GM18909 (cell line): Measurements from ENCODE around the gene MR1.

ENCODE experiments used
- ATAC-seq: cut with Tn5 transposase; IDR thresholded peaks from one replicate; pipeline ENCODE4 v1.9.1; 2021; ENCODE audit warnings: mild to moderate bottlenecking; ENCODE audit not compliant: unreplicated experiment, poor library complexity

The MR1 gene

DNA sequence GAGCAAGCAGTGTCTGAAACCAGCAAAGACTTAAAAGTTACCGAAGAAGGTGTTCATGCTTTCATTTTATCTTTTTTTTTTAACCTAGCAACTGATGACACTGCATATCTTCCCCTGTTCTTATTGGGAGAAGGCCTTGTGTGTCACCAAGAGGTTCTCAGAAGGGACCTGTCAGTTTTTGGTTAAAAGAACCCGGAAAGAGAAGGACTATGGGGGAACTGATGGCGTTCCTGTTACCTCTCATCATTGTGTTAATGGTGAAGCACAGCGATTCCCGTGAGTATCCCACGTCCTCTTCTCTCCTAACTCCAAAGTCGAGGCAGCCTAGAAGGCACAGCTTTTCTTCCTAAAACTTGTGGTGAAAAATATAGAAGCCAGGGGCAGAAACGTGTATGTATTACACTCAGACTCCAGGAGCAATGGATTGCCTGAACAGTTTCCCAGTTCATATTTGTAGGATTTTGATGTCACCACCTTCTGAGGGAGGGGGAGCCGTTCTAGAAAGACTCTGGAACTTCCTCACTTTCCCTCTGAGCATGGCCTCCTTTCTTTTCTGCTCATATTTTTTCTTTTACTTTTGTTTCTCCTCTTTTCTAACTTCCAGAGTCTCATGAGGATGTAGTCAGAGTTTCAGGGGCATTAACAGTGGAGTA is at the start of gene MR1:
Gene MR1, plus strand, starts transcription at position 185 of the 653 bp plus-strand sequence. Its CDS starts 25 bp downstream, at position 210.
- ATAC-seq = peak; percentile 97

DNA sequence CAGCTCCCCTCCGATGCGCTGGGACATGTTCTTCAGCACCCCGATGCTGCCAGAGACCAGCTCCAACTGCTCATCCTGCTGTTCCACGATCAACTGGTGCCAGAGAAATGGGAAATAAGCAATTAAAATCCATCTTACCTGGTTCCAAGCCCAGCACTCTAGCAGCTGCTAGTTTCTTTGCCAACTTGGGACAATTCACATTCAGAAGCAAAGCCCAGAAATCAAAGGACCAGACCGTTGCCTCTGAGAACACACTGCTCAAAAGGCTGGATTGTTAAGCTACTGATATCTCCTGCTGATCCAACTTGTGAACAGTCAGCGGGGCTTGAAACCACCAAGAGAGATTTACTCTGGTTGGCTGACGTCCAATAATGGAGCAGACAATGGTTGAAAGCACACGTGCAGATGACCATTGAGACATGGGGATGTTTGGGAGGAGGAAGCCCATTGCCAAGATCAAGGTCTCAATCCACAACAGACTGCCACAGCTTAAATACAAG is 45.5 kb upstream of the MR1 start:
- no peak for ATAC-seq

DNA sequence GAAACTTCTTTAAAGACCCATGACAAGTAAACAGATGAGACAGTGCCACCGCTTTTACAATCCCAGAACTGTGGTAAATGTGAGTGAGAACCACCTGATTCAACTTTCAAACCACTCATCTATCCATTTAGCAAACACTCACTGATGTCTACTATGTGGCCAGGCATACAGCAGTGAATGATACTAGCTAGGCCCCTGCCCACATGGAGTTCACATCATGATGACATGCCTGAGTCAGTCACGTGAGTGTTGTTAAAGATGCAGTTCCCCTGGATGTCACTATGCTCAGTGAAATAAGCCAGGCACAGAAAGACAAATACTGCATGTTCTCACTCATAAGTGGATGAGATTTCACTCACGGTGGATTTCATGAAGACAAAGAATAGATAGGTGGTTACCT is 39.5 kb upstream of the MR1 start:
- ATAC-seq = no peak

DNA sequence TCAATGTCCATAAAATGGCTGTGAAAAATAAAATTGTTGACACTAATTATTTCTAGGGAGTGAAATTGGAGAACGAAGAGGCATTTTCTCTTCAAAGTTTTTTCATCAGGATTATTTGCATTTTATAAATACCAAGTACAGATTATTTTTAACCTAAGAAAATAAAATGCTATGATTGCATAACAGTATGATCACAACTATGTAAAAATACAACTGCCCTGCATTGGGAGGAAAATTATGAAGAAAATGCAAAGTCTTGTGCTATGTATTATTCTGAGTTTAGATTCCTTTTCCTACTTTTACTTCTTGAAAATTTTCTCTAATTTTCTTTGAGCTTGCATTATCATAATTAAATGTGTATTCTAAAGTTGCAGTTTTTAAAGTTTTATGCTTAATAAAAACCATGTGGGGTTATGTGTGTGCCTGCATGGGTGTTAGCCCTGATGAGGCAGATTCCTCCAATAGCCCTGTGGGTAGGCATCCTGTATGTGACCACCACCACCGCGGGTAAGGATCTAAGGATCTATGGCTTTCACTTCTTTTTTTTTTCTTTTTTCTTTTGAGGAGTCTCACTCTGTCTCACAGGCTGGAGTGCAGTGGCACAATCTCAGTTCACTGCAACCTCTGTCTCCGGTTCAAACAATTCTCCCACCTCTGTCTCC is 35.8 kb upstream of the MR1 start:
- ATAC-seq = no peak

DNA sequence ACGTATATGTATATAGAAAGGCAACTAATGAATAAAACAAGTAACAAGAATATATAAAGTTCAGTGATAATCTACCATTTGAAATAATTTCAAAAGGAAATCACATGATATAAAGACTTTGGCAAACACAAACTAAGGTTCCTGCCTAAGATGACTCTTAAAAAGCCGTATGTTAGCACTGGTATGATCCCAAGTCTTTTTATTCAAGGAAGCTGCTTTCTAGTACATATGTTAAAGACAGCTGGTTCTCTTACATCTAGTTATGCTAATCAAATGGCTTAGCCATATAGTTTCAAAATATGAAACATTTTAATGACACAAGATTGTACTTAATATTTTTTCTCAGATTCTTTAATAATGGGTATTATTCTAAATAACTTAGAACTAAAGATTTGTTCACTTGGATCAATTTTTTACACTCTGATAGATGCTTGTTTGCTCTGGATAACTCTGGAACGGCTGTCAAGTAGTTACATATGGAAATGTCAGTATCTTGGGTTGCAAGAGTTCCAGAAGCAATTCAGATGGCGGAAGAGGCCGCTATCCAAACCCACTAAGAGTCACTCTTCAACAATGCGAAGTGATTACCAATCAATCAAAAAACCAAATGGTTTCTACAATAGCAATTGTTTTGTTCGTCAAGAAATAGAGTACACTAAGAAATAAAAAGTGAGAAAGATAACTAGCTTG is 32.5 kb upstream of the MR1 start:
- ATAC-seq = no peak

DNA sequence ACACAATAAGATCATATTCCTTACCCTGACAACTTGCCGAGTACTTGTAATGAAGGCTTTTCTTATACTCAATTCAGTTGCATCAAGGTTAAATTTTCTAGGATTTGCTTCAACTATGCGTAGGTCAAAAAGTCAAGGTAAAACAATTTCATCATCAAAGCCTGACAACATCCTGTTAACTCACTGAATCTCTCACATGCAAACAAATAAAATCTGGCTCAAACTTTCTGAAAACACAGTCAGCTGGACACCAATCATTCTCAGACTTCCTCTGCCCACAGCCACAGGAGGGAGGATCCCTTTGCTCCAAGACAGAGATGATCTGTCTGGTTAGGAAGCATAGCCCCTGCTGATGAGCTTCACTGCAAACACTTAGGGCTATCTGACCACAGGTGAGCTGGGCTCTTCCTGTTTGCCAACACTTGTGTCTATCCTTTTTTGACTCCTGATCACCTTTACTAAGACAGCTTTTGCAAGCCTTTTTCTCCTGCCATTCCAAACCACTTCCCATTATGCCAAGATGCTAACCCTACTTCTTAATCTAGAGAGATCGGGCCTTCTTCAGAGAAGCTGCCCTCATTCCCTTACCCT is 31.1 kb upstream of the MR1 start:
- ATAC-seq = no peak

DNA sequence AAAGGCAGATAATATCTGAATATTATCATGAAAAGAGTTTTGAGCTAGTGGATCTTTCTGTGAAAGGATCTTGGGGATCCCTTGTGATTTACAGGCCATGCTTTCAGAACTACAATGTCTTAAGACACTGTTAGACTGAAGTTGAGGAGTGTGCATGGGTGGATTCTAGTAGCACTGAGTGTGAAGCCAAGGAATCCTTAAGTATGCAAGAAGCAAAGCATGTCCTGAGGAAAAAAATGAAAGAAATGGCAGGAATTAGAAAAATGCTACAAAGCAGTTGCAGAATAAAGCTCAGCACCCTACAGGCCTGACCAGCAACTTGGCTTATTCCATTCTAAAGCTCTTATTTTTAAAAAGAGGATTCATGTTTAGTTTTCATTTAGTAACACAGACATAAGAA is 23.0 kb upstream of the MR1 start:
- ATAC-seq = no peak

DNA sequence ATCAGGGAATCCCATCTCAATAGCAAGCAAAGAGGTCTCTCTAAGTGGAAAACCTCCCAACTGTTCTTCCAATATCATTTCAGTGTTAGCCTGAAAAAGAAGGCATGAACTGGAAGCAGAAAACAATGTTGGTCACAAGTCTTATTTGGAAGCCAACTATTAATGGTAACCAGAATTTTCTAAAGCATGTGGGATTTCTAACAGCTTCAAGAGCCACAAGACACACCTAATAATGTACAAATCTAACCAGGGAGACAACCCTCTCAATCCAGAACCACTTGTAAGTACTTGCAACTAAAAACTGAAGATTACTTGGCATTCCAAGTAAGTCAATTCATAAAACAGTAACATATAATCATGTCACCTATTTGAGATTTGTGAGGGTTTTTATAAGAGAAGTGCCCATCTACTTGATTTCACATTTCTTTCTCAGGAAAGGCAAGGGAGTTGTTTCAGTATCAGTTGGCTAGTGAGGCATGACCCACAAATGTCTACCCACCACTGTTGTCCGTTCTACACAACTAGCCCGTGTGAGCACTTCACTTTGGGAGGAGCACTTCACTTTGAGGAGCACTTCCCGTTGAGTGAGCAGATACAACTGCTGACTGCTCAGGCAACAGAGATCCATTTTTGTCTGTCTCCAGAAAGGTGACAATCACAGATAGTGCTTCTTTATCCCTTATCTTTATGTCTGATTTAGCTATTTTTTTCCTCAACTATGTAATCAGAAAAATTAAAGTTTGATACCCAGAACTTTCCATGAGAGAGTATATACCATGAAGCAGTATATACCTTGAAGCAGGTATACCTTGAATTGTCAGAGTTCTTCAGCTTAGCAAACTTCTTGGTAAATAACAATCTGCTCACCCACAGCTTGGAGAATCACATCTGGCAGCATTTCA is 22.2 kb upstream of the MR1 start:
- no peak for ATAC-seq

DNA sequence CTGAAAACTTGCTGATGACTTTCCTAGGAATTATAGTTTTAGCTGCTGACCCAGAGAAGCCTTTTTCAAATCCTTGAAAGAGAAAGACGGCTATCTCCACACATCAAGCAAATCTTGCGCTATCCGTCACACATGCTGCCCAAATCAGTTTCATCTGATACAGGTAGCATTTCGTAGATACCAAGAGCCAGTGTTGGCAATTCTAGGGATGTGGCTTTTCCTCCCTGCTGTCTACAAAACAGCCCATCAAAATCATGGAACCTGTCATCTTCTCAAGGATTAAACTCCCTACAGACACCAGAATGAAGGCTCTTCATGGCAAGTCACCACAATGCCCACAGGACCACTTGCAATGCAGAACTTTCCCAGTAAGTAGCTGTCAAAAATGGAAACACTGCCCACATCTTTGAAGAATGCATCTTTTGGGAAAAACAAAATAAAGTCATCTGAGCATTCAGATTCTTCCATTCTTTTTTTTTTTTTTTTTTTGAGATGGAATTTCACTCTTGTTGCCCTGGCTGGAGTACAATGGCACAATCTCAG is 21.5 kb upstream of the MR1 start:
- no peak for ATAC-seq

DNA sequence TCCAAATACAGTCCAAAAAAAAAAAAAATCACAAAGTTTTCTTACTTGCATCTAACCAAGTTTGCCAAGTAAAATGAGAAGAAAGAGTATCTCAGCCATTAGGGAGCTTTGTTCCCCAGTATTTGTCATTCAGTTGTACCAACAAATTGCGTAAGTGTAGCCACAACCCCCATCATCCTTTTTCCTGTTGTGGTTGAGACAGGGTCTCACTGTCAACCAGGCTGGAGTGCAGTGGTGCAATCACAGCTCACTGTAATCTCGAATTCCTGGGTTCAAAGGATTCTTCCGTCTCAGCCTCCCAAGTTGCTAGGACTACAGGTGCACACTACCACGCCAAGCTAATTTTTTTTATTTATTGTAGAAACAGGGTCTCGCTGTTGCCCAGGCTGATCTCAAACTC is 20.6 kb upstream of the MR1 start:
- ATAC-seq = no peak

DNA sequence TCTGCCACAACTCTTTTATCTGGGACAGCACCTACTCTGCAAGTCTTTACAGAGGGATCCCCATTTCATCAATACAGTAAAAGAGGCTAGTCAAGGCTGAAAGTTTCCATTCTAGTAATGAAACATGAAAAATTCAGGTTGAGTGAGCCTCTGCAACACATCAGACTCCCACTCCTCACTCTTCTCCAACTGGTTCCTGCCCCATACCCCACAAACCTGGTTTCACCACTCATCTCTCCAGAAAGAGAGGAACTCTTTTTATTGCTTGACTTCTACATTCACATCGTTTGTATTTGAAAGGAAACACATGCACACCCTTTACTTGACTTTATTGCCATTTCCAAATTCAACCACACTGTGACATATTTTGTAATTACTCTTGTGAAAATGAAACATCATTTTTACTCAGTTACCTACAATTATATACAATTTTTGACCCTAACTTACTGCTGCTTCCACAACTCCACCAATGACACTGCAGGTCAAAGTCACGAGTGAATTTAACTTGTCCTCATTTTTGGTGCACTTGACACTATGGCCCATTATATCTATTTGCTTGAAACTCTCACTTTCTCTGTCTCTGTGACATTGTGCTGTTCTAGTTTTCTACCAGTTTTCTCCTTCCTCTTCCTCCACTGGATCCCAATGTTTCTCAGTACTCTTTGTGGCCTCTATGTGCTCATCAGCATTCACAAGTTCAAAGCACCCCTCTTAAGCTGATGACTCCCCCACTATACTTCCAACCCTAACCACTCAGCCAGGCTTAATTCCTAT is 19.1 kb upstream of the MR1 start:
- ATAC-seq = peak; percentile 44

DNA sequence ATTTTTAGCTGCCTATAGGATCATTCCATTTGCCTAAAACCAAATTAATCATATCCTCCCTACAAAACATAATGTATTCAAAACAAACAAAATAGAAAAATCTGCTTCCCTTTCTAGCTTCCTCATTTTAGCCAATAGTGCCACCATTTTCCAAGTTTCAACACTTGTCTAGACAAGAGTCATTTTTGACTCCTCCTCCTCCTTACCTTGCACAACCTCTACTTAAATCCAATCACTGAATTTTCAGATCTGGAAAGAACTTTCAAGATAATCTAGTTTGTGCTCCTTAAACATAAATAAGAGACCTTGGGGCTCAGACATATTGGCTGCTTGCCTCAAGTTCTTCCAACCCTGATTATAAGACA is 18.6 kb upstream of the MR1 start:
- no peak for ATAC-seq

DNA sequence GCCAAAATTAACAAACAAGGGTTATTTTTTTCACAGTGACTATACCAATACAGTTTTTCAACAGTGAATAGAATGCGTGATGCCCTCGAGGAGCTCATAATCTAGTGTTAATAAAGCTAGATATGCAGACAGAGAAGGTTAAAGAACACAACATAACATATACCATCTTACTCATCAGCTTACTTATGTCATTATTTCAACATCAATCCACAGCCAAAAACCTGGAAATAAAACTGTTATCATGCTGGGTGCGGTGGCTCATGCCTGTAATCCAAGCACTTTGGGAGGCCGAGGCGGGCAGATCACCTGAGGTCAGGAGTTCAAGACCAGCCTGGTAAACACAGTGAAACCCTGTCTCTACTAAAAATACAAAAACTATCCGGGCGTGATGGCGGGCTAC is 17.2 kb upstream of the MR1 start:
- no peak for ATAC-seq

DNA sequence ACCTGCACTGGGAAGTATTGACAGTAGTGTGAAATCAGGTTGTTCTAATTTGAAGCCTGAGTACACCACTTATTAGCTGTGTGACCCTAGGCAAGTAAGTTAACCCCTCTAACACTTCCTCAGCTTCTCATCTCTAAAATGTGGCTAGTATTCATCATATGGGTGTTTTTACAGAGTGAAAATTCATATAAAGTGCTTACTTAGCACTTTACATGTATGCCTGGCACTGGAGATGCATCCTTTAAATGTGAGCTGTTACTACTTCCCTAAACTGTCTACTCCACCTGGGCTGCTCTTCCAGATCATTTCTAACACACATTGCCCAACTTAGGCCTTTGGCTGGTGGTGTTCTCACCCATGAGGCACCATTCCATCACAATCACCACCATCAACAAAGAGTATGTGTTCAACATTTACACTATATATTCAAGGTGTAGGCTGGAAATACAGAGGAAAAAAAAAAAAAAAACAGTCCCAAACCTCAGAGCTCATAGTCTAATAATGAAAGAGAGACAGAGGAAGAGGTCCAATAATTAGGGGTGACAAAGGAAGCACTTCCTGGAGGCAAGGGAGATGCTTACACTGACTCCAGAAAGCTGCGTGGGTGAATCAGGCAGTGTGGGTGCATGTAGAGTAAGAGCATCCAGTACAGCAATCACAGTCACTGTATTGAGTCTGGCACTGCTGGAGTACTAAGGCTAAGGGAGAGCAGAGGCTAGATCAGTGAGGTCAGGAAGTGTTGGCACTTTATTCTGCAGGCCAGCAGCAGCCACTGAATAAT is 14.7 kb upstream of the MR1 start:
- no peak for ATAC-seq

DNA sequence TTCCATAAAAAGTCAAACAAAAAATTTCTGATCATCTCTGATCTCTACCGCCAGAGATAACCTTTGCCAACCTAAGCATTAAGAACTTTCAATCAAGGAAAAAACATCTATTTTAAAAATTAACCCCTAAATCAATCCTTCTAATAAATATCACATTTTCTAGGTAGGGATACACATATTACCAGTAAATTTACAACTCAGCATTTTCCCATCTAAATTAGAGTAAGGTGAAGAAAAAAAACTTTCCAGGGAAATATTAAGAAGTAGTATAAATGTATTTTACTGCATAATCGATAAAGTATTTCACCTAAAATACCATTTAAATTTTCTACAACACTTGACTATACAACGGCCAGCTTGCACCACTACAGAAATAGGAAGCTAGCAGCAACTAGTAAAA is 12.6 kb upstream of the MR1 start:
- no peak for ATAC-seq

DNA sequence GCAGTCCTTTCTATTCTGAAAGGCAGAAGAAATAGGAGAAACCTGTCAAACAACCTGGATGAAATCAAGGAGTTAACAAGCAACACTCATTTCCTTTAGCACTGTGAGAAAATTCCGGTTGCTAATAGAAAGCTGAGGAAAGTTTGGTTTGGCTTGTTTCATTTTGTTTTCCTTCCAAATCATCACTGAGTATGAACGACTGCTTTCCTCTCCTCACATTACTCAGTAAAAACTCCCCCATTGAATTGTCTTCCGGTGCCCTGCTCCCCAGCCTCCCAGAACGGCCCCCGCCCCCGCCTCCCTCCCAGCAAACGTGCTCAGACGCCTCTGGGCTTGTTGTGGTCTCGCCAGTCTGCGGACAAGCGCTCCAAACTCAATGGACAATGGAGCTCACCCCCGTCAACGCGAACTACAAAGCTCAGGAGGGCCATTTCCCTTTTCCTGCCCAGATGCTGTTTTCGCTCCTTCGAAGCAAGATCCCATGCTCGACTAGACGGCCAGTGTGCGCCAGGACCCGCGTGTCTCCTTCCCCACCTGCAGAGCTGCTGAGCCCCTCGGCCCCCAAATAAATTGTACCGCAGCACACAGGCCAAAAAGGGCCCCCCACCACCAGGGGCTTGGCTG is 11.9 kb upstream of the MR1 start:
- ATAC-seq = peak; percentile 42

DNA sequence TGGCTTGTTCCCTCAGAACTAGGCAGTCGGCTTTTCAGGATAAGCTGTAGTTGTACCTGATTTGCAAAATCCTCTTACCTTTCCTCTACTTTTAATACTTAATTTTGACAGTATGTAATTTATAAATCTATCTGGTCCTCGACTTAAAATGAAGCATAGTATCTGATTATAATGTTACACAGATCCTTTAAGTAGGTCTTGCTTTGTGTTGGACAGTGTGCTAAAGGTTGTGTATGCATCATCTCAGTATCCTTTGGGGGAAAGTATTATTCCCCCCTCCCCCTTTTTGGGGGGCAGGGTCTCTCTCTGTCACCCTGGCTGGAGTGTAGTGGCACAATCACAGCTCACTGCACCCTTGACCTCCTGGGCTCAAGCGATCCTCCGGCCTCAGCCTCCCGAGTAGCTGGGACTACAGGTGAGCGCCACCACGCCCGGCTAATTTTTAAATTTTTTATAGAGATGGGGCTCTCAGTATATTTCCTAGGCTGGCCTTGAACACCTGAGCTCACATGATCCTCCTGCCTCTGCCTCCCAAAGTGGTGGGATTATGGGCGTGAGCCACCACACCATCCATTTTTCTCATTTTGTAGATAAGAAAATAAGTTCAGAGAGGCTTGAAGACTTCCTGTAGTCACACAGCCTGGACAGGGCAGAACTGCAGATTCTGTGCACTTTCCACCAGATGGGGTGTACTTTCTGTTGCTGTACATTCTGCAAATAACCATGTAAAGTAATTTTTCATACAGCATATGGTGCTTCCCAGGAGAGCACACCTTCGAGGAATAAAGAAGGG is 10.3 kb upstream of the MR1 start:
- no peak for ATAC-seq
